Heart left ventricle (tissue), 16 donors: Measurements from ENCODE around the gene CHORDC1. TPM values are rescaled to one million over a fixed set of nuclear protein-coding genes. Genes with fewer than 3 reads are reported as not detected.

Experiments used
- ATAC-seq, 4 donors: fragments of 200-7000 bp; cut with Tn5 transposase; one replicate each; pipeline ENCODE4 v1.9.1; 2020 to 2022; ENCODE audit warnings: moderate library complexity in 4 of 4, mild to moderate bottlenecking in 3 of 4, moderate number of reproducible peaks in 1 of 4
- DNase-seq, 5 donors: peaks; one replicate each; pipeline ENCODE4 v3.0.0-alpha.2; 2020
- H3K27ac ChIP-seq, 12 donors: fragments of 200-600 bp; sonication (generic) in 4 of 12; one replicate each; pipeline versions ENCODE4 v1.5.0 to v1.8.0; 2016 to 2022; ENCODE audit warnings: mild to moderate bottlenecking in 2 of 12
- H3K27me3 ChIP-seq, 9 donors: fragments of 200-600 bp; sonication (generic) in 2 of 9; one replicate each; pipeline versions ENCODE4 v1.5.1 to v1.8.0; 2016 to 2022; ENCODE audit warnings: mild to moderate bottlenecking in 3 of 9
- H3K36me3 ChIP-seq, 9 donors: fragments of 200-600 bp; sonication (generic) in 2 of 9; one replicate each; pipeline versions ENCODE4 v1.5.0 to v1.8.0; 2018 to 2022; ENCODE audit warnings: mild to moderate bottlenecking in 2 of 9
- H3K4me1 ChIP-seq, 12 donors: fragments of 200-600 bp; sonication (generic) in 4 of 12; one replicate each; pipeline versions ENCODE4 v1.5.0 to v1.8.0; 2016 to 2022; ENCODE audit warnings: mild to moderate bottlenecking in 3 of 12
- H3K4me3 ChIP-seq, 12 donors: fragments of 200-600 bp; sonication (generic) in 4 of 12; one replicate each; pipeline versions ENCODE4 v1.5.0 to v1.8.0; 2017 to 2022; ENCODE audit warnings: mild to moderate bottlenecking in 9 of 12, moderate library complexity in 4 of 12
- H3K9me3 ChIP-seq, 12 donors: fragments of 200-600 bp; sonication (generic) in 4 of 12; one replicate each; pipeline versions ENCODE4 v1.5.0 to v1.8.0; 2016 to 2022; ENCODE audit warnings: mild to moderate bottlenecking in 1 of 12
- CTCF ChIP-seq, 12 donors: fragments of 200-600 bp; sonication (generic) in 4 of 12; IDR thresholded peaks; one replicate each; pipeline versions ENCODE4 v1.5.0 to v1.8.0; 2018 to 2022; ENCODE audit warnings: antibody characterized with exemption in 12 of 12, mild to moderate bottlenecking in 5 of 12
- POLR2A ChIP-seq, 2 donors: fragments of 450-650 bp; IDR thresholded peaks; one replicate each; pipeline ENCODE4 v1.6.1; 2017; ENCODE audit warnings: antibody characterized with exemption in 2 of 2, mild to moderate bottlenecking in 2 of 2, moderate library complexity in 2 of 2
- WGBS, 4 donors: extraction: QIAGEN DNeasy Blood & Tissue Kit in 2 of 4; methylation state at CpG; one replicate each; pipeline versions ENCODE4 v1.1.5 to v1.1.7; 2013 to 2018; 5-methylcytosine and 5-hydroxymethylcytosine counted together
- intact Hi-C, 10 donors: fragments of 100-400 bp; cut with DNase I; formaldehyde crosslinking; loops; one replicate each; pipeline versions ENCODE4 v1.11.1 to v1.14.2; 2022
- polyA plus RNA-seq, 2 donors: library from polyadenylated mRNA; stranded (reverse); fragments of 200-250 nt; gene quantifications; one replicate each; pipeline ENCODE4 v1.2.3, GENCODE V29; 2013
- total RNA-seq, 9 donors: library from RNA; depleted of rRNA in 2 of 9; stranded (reverse); fragments of >200 nt in 2 of 9; fragmentation: NEBNext Ultra II Directional in 3 of 9; extraction: Animal tissue kit (Norgen Biotek cat#: 25700) in 3 of 9; gene quantifications; one replicate each; pipeline versions ENCODE4 v1.1.0 to v1.2.4, GENCODE V29; 2016 to 2023
- donor health status: ischemic (EF 13 %, LVEDD 7.1; RV severe dilation, severe dysfunction).
- donor health status: healthy with polysubstance abuse.
- donor health status: DM: no; HTN: yes; CAD: no.
- donor health status: DM: no; HTN: no; CAD: no.
- donor health status: ischemic (EF 25% LVEDD 6.9; RV normal size, moderate dysfunction).
- donor health status: ischemic (EF 25% LVEDD 5.7; RV mildly dilated, moderate dysfunction).
- donor health status: healthy.
- donor health status: DM: yes; HTN: yes; CAD: no.
- donor health status: ischemic (EF 35%, LVEDD 5.7; RV mildly dilated, moderate dysfunction).
- donor health status: nonischemic (EF 11% LVEDD 7.7; RV severe dilation, severe dysfunction).
- donor health status: DM: yes; HTN: yes; CAD: no.
- donor health status: PGD.
- donor health status: ischemic (EF 29% LVEDD 5.4; RV normal size, mild dysfunction).
- donor health status: nonischemic (EF 23%, LVEDD 6.1; RV moderate dilation, normal function).

CHORDC1 gene
- total and polyA plus RNA-seq, 11 donors, result 21.7 to 55.4 (median 28.5) TPM

GRCh38 chr11:90204832-90205646, 17.8 kb downstream of the CHORDC1 start:
- intact Hi-C loops, result loop anchor here in 2 of 10 donors (2.0 to 10.0 kb wide), 2 partner anchors 18 to 240 kb away; partner anchors contain the start of gene CHORDC1 (in 1 of the 2)
- Histone ChIP-seq H3K4me3 (no peak overlapping the region), H3K27ac (no peak overlapping the region), H3K36me3 (peaks cover 0 to 98% (median 89%) of the 10 kb centered on the region in 9 donors), H3K27me3 (no peaks in the 10 kb centered on the region), H3K9me3 (no peaks in the 10 kb centered on the region), H3K4me1 (peaks cover 0 to 10% (median 0%) of the 10 kb centered on the region in 12 donors)
- WGBS, 4 donors, result 15 to 23% (median 17%) methylated on average over 3 of the region's 3 CpGs
- DNase-seq, result no peak
- TF ChIP-seq POLR2A (IDR thresholded peaks at IDR 0.05) (no peak), CTCF (IDR thresholded peaks at IDR 0.05) (peak; percentile 78 to 96 (median 88))
- ATAC-seq, result no peak

GRCh38 chr11:90204407-90204806, 18.4 kb downstream of the CHORDC1 start:
- TF ChIP-seq CTCF (IDR thresholded peaks at IDR 0.05) (no peak), POLR2A (IDR thresholded peaks at IDR 0.05) (no peak)
- 92 to 96% (median 94%) methylated on average over 13 of the region's 13 CpGs for WGBS, 4 donors
- Histone ChIP-seq H3K9me3 (no peaks in the 10 kb centered on the region), H3K4me1 (peaks cover 0 to 10% (median 0%) of the 10 kb centered on the region in 12 donors), H3K4me3 (no peak overlapping the region), H3K27ac (no peak overlapping the region), H3K27me3 (no peaks in the 10 kb centered on the region), H3K36me3 (peaks cover 0 to 97% (median 82%) of the 10 kb centered on the region in 9 donors)
- no peak for DNase-seq
- no peak for ATAC-seq
- intact Hi-C loops, result loop anchor here in 2 of 10 donors (2.0 to 10.0 kb wide), 2 partner anchors 18 to 240 kb away; partner anchors contain the start of gene CHORDC1 (in 1 of the 2)

GRCh38 chr11:90202342-90202741, 20.5 kb downstream of the CHORDC1 start:
- H3K9me3 ChIP-seq, result no peaks in the 10 kb centered on the region
- H3K4me3 ChIP-seq, result no peak overlapping the region
- no peak overlapping the region for H3K27ac ChIP-seq
- no peak for ATAC-seq
- H3K27me3 ChIP-seq, result no peaks in the 10 kb centered on the region
- no peak for DNase-seq
- TF ChIP-seq CTCF (IDR thresholded peaks at IDR 0.05), result no peak
- TF ChIP-seq POLR2A (IDR thresholded peaks at IDR 0.05), result no peak
- peaks cover 0 to 10% (median 0%) of the 10 kb centered on the region in 12 donors for H3K4me1 ChIP-seq
- intact Hi-C loops, result loop anchor here in 1 of 10 donors (10.0 kb wide), 1 partner anchor 242 kb away; no protein-coding TSS in a partner anchor
- WGBS, 4 donors, result 74 to 78% (median 78%) methylated on average over 3 of the region's 3 CpGs
- H3K36me3 ChIP-seq, result peaks cover 0 to 94% (median 75%) of the 10 kb centered on the region in 9 donors

GRCh38 chr11:90197377-90197776, 25.5 kb downstream of the CHORDC1 start:
- Histone ChIP-seq H3K9me3 (no peaks in the 10 kb centered on the region), H3K4me1 (no peaks in the 10 kb centered on the region), H3K36me3 (peaks cover 0 to 59% (median 38%) of the 10 kb centered on the region in 9 donors), H3K4me3 (no peak overlapping the region), H3K27me3 (no peaks in the 10 kb centered on the region), H3K27ac (no peak overlapping the region)
- WGBS, 4 donors, result 77 to 91% (median 85%) methylated on average over 1 of the region's 1 CpG
- TF ChIP-seq POLR2A (IDR thresholded peaks at IDR 0.05) (no peak), CTCF (IDR thresholded peaks at IDR 0.05) (no peak)
- DNase-seq (no peak), ATAC-seq (no peak)
- intact Hi-C loops, result no loop called here
